DOHH2 (cell line): ENCODE data around the gene PROM2.

Experiments
- H3F3A ChIP-seq: fragments of 200-600 bp; sonication (generic), shearing (Covaris generic); 2 replicates; pipeline ENCODE4 v1.6.0; 2016; ENCODE audit warnings: antibody characterized with exemption, mild to moderate bottlenecking; ENCODE audit not compliant: control insufficient read depth, insufficient read depth
- H3K27ac ChIP-seq: fragments of 200-600 bp; sonication (generic); 2 replicates; pipeline ENCODE4 v1.5.1; 2014; ENCODE audit warnings: low read depth, mild to moderate bottlenecking, low read length, moderate library complexity
- H3K27me3 ChIP-seq: fragments of 200-600 bp; sonication (generic); 2 replicates; pipeline ENCODE4 v1.6.1; 2014; ENCODE audit warnings: mild to moderate bottlenecking, low read length, mixed read lengths; ENCODE audit not compliant: control insufficient read depth
- H3K36me3 ChIP-seq: fragments of 200-600 bp; sonication (generic); 2 replicates; pipeline ENCODE4 v1.6.1; 2014; ENCODE audit warnings: mild to moderate bottlenecking, low read length, moderate library complexity, mixed read lengths; ENCODE audit not compliant: control insufficient read depth
- H3K4me1 ChIP-seq: fragments of 200-600 bp; sonication (generic); 2 replicates; pipeline ENCODE4 v1.6.1; 2014; ENCODE audit warnings: mild to moderate bottlenecking, low read length, mixed read lengths; ENCODE audit not compliant: control insufficient read depth
- H3K4me2 ChIP-seq: fragments of 200-600 bp; sonication (generic); 2 replicates; pipeline ENCODE4 v1.6.0; 2014; ENCODE audit warnings: mild to moderate bottlenecking, low read length, moderate library complexity
- H3K4me3 ChIP-seq: fragments of 200-600 bp; sonication (generic); 2 replicates; pipeline ENCODE4 v1.5.1; 2014; ENCODE audit warnings: mild to moderate bottlenecking, low read length, mixed read lengths
- H3K79me2 ChIP-seq: fragments of 200-600 bp; sonication (generic); 2 replicates; pipeline ENCODE4 v1.6.1; 2014; ENCODE audit warnings: mild to moderate bottlenecking, low read length, mixed read lengths; ENCODE audit not compliant: control insufficient read depth
- H3K9me2 ChIP-seq: fragments of 200-600 bp; sonication (generic); replicated peaks from 2 replicates; pipeline ENCODE4 v1.6.1; 2014; ENCODE audit warnings: mild to moderate bottlenecking, low read length, mixed read lengths; ENCODE audit not compliant: control insufficient read depth
- H3K9me3 ChIP-seq: fragments of 200-600 bp; sonication (generic); 2 replicates; pipeline ENCODE4 v1.6.1; 2014; ENCODE audit warnings: antibody characterized with exemption, low read length, mixed read lengths; ENCODE audit not compliant: control insufficient read depth, insufficient read depth
- H4K20me1 ChIP-seq: fragments of 200-600 bp; sonication (generic); 2 replicates; pipeline ENCODE4 v1.6.0; 2014; ENCODE audit warnings: low read depth, mild to moderate bottlenecking, antibody characterized with exemption, low read length, moderate library complexity; ENCODE audit not compliant: control insufficient read depth, insufficient read depth
- CTCF ChIP-seq: fragments of 200-600 bp; sonication (generic); IDR thresholded peaks from one replicate; pipeline ENCODE4 v1.5.1; 2014; ENCODE audit warnings: antibody characterized with exemption, mild to moderate bottlenecking, low read depth, low read length; ENCODE audit not compliant: poor library complexity, severe bottlenecking
- EZH2phosphoT487 ChIP-seq: fragments of 200-600 bp; sonication (generic); IDR thresholded peaks from 2 replicates; pipeline ENCODE4 v1.6.1; 2017; ENCODE audit warnings: borderline replicate concordance, mild to moderate bottlenecking, antibody characterized with exemption, low read length, moderate library complexity, mixed read lengths

Gene PROM2

GRCh38 chr2:95314598-95314963 lies 40.3 kb downstream of the PROM2 start:
- no peaks in the 10 kb centered on the region for H3K36me3 ChIP-seq
- no peaks in the 10 kb centered on the region for H3K9me2 ChIP-seq
- no peaks in the 10 kb centered on the region for H4K20me1 ChIP-seq
- no peak overlapping the region for H3K4me2 ChIP-seq
- no peak overlapping the region for H3K27ac ChIP-seq
- TF ChIP-seq EZH2phosphoT487 (no peak), CTCF (no peak)
- no peaks in the 10 kb centered on the region for H3K27me3 ChIP-seq
- H3K4me3 ChIP-seq: no peak overlapping the region
- no peaks in the 10 kb centered on the region for H3K9me3 ChIP-seq
- no peaks in the 10 kb centered on the region for H3K4me1 ChIP-seq
- H3K79me2 ChIP-seq: no peaks in the 10 kb centered on the region
- H3F3A ChIP-seq: no peaks in the 10 kb centered on the region

GRCh38 chr2:95314964-95315611 lies 40.8 kb downstream of the PROM2 start:
- Histone ChIP-seq H3F3A (no peaks in the 10 kb centered on the region), H3K9me2 (no peaks in the 10 kb centered on the region), H3K4me3 (no peak overlapping the region), H3K4me1 (no peaks in the 10 kb centered on the region), H3K79me2 (no peaks in the 10 kb centered on the region), H3K36me3 (no peaks in the 10 kb centered on the region), H3K27me3 (no peaks in the 10 kb centered on the region), H4K20me1 (no peaks in the 10 kb centered on the region), H3K9me3 (no peaks in the 10 kb centered on the region), H3K4me2 (no peak overlapping the region), H3K27ac (no peak overlapping the region)
- no peak for TF ChIP-seq EZH2phosphoT487
- TF ChIP-seq CTCF: peak; percentile 39

- Histone ChIP-seq H3K4me1 (no peaks in the 10 kb centered on the region), H3K4me2 (no peak overlapping the region), H3K9me2 (no peaks in the 10 kb centered on the region), H3F3A (no peaks in the 10 kb centered on the region), H3K79me2 (no peaks in the 10 kb centered on the region), H3K27ac (no peak overlapping the region), H3K27me3 (no peaks in the 10 kb centered on the region), H3K4me3 (no peak overlapping the region), H4K20me1 (no peaks in the 10 kb centered on the region), H3K36me3 (no peaks in the 10 kb centered on the region), H3K9me3 (no peaks in the 10 kb centered on the region)
- TF ChIP-seq EZH2phosphoT487: no peak
- TF ChIP-seq CTCF: no peak
These were observed 41.7 kb downstream of the PROM2 start for GRCh38 chr2:95315801-95316411.
